ENCODE results near the gene PWWP2B. TPM values are rescaled to one million over a fixed set of nuclear protein-coding genes. Genes with fewer than 3 reads are reported as not detected.

PWWP2B gene
- total and polyA plus RNA-seq, 2 of the 8 experiments (the other 6 are each of a cell fraction or from before 2014, with no cell fraction given), result 5.3 to 10.8 TPM

GRCh38 chr10:132410056-132410778 lies 13.2 kb downstream of the PWWP2B start:
- TF ChIP-seq GABPA (IDR thresholded peaks at IDR 0.05; ENCODE audit: borderline replicate concordance, insufficient read depth, low read length), result 0 out of 2 replicates have a peak, but pooled peaks have one; percentile 11
- TF ChIP-seq TBP (IDR thresholded peaks at IDR 0.05; ENCODE audit: low read depth, low read length), result no peak
- H3K23me2 ChIP-seq (ENCODE audit: low read depth, low read length), result peaks cover 3% of the 10 kb centered on the region; the same call in 1 of the 2 replicates
- 0 out of 2 replicates have a peak overlapping the region, but pooled peaks have one; percentile 61 for H2BK20ac ChIP-seq (ENCODE audit: low read length)
- no peak overlapping the region for H3K9ac ChIP-seq (replicated peaks in 1 of 4; ENCODE audit: extremely low read depth in 1 of 4, low read depth in 3 of 4, low read length in 3 of 4)
- no peak overlapping the region for H3K4me2 ChIP-seq (ENCODE audit: insufficient read depth in 1 of 2, low read depth in 2 of 2, low read length in 2 of 2)
- H3K27me3 ChIP-seq (replicated peaks in 1 of 4; ENCODE audit: control insufficient read depth in 3 of 4, extremely low read depth in 1 of 4, insufficient read depth in 3 of 4, low read length in 3 of 4), result 0 out of 7 replicates have a peak, but pooled peaks cover 0 to under 1% (median 0%) of the 10 kb centered on the region in 4 experiments
- H4K20me1 ChIP-seq (replicated peaks in 1 of 2; ENCODE audit: control insufficient read depth in 1 of 2, insufficient read depth in 2 of 2, low read length in 2 of 2), result peaks cover 0 to 4% of the 10 kb centered on the region in 2 experiments
- H3K79me1 ChIP-seq (ENCODE audit: low read depth, low read length), result peaks cover 6% of the 10 kb centered on the region
- H2AK5ac ChIP-seq (ENCODE audit: low read depth, low read length), result peak overlapping the region; percentile 71; the same call in 1 of the 2 replicates
- H2AFZ ChIP-seq (ENCODE audit: low read length), result no peak overlapping the region
- ChIA-PET CTCF (ENCODE audit: partially characterized antibody) (interaction anchor here (0.6 to 3.2 kb wide), 13 partner anchors 9 to 71 kb away, joined by 3 to 11 read pairs (median 4); no protein-coding TSS in a partner anchor), POLR2A (ENCODE audit: partially characterized antibody) (interaction anchor here (1.1 to 5.6 kb wide), 8 partner anchors 8 to 37 kb away, joined by 3 to 71 read pairs (median 6); no protein-coding TSS in a partner anchor)
- DNase-seq (ENCODE audit: low read depth in 1 of 2, low spot score in 2 of 2) (no peak), FAIRE-seq (no peak)
- 86% methylated on average over 11 of the region's 28 CpGs; no CpG with 5 or more reads in 1 of the 2 experiments for WGBS, 2 experiments (ENCODE audit: extremely low coverage in 1 of 2, insufficient coverage in 1 of 2, insufficient read length in 1 of 2, insufficient replicate concordance in 2 of 2, low coverage in 1 of 2, low lambda C conversion rate in 2 of 2, missing lambda C conversion rate in 1 of 2)
- no peak overlapping the region for H3K23ac ChIP-seq (ENCODE audit: insufficient read length)
- H3K36me3 ChIP-seq (ENCODE audit: control insufficient read depth in 2 of 4, insufficient read depth in 4 of 4, low read length in 3 of 4), result peaks cover 0 to 6% (median 2%) of the 10 kb centered on the region in 4 experiments; a peak in 3 of 8 replicates
- H4K8ac ChIP-seq (ENCODE audit: extremely low read depth, insufficient read depth, low read length), result peak overlapping the region; percentile 60; the same call in 1 of the 2 replicates
- H3K27ac ChIP-seq (ENCODE audit: low read depth, low read length), result no peak overlapping the region
- peak overlapping the region; percentile 97 for H2BK5ac ChIP-seq (ENCODE audit: low read depth, low read length)
- no peak overlapping the region for H3K4ac ChIP-seq (replicated peaks; ENCODE audit: insufficient read length, low read depth, low read length)
- peak overlapping the region; percentile 6 for H3K18ac ChIP-seq (ENCODE audit: extremely low read depth, low read length)
- peak overlapping the region; percentile 72; the same call in 1 of the 2 replicates for H2BK15ac ChIP-seq (ENCODE audit: low read length)
- H3K14ac ChIP-seq (ENCODE audit: insufficient read length), result no peak overlapping the region
- H4K91ac ChIP-seq (replicated peaks; ENCODE audit: insufficient read length, low read length), result peak overlapping the region; percentile 81
- H2BK12ac ChIP-seq (ENCODE audit: low read depth, low read length), result peak overlapping the region; percentile 84; the same call in 1 of the 2 replicates
- peaks cover 3 to 51% (median 41%) of the 10 kb centered on the region in 4 experiments for H3K4me1 ChIP-seq (replicated peaks in 1 of 4; ENCODE audit: control insufficient read depth in 3 of 4, insufficient read depth in 4 of 4, low read length in 3 of 4)
- H2BK120ac ChIP-seq (replicated peaks; ENCODE audit: low read depth, low read length), result no peak overlapping the region
- H4K5ac ChIP-seq (ENCODE audit: insufficient read length, low read depth, low read length), result no peak overlapping the region
- H3K79me2 ChIP-seq (ENCODE audit: control insufficient read depth in 1 of 2, insufficient read depth in 2 of 2, low read length in 2 of 2), result peaks cover 0 to under 1% of the 10 kb centered on the region in 2 experiments; a peak in 1 of 4 replicates
- H3K9me3 ChIP-seq (ENCODE audit: insufficient read depth in 2 of 2, low read depth in 1 of 2, low read length in 1 of 2), result no peaks in the 10 kb centered on the region
- H3K56ac ChIP-seq (replicated peaks; ENCODE audit: insufficient read length, low read depth, low read length), result peak overlapping the region; percentile 73
- no peak overlapping the region for H3K4me3 ChIP-seq (ENCODE audit: extremely low read depth in 1 of 4, insufficient read depth in 2 of 4, low read depth in 3 of 4, low read length in 4 of 4)

Data from H1 (cell line).